Measurements from ENCODE around the gene ZBTB47.

The ZBTB47 gene

DNA sequence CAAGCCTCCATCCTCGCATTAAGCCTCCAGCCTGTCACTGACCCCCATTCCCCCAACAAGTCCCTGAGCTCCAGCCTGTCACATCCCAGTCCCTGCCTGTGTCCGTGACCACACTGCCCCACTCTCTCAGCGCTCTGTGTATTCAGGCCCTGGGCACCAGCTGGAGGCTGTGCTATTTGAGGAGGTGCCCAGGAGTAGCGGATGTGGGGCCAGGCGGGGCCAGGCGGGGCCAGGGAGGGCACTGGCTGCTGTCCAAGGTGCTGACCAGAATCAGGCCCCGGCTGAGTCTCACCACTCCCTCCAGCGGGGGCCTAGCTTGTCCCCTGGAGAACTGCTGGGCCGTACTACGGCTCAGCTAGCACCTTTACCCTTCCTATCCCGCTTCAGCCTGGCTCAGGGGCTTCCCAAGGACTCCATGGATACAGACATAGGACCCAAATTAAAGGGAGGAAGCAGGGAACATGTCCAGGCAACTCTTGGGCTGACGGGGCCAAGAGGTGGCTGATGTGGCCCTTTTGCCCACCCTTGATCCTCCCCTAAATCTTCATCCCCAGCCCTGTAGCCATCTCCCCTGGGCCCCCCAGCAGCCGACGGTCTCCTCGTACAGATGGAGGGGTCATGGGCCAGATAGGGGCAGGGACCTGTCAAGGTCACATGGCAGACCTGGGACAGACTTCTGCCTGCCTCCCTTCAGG lies 48.0 kb downstream of the ZBTB47 start:
- DNase-seq = no peak

DNA sequence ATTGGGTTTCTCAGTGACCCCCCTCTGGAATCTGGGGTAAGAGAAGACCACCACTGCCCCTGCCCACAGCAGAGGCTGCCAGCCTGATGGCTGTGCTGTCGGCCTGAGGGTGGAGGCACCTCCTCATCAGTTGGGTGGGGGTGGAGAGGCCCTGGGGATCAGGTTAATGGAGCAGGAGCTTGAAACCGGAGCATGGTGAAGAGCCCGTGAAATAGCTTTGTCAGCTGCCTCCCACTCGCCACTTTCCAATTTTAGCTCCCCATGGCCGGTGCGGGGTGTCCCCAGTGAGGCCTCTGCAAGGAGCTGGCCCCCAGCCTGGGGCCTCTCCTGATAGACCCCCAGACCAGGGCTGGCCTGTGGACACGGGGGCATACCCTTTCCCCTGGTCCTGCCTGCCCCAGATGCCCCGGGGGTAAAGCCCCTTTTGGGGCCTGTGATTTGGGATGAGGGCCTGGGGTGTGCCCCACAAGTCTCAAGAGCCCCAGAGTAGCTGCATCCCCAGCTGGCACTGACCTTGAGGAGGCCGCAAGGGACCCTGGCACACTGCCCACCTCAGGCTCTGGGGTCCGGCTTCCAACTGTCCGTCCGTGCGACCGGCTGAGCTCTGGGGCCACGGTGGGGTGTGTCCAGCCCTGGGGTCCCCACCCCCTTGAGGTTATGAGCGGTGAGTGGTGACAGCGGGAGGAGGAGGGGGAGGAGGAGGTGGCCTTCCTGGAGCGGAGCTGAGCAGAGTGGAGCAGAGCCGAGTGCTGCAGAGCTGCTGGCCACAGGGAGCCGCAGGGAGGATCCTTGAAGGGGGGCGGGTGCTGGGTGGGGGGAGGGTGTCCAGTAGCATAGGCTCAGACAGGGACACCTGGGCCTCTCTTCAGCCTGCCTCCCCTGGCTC lies 48.8 kb downstream of the ZBTB47 start, which contains the start of gene HHATL:
Gene HHATL, minus strand, starts transcription at position 733 of the 886 bp plus-strand sequence. CDS start 1,972 bp downstream, outside the sequence.
- no peak for DNase-seq

DNA sequence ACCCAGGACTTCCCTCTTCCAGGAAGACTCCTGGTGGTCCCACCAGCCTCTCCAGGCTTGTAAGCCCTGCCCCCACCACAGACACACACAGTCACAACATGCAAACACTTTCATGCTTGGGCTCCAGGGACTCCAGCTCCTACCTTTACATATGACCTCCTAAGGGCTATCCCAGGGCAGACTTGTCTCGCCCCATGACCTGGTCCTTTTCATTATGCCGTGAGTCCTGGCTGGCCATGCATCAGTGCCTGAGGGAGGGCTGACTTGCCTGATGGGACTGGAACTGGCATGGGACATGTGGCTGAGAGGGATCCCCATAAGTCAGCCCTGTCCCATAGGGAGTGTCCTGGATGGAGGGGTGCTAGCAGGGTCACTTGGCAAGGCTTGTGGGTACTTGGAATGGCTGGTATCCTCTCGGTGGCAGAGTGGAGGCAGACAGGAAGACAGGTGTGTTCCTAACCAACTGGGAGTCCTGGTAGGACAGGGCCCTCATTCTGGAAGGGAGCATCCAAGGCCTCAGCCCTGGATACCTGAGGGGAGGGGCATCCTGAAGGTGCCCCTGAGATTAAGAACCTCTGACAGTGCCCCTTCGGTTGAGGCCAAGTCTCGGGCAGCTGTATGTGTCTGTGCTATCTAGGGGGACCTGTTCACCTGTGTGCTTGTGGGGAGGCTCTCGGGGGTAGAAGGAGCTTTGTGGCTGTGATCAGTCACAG lies 49.6 kb downstream of the ZBTB47 start:
- no peak for DNase-seq

DNA sequence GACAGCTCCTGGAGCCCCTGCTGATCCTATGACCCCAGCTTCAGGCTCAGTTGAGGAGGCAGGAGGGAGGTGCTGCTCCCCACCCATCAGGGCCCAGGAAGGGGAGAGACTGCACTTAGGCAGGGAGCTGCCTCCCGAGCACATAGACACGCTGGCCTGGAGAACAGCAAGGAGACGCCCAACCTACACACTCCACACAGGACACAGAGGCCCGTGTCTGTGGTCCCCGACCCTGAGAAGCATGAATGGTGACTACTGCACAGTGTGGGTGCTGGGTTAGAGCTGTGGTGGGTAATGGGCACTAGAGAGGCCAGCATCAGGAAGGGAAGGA lies 50.2 kb downstream of the ZBTB47 start:
- DNase-seq = no peak

DNA sequence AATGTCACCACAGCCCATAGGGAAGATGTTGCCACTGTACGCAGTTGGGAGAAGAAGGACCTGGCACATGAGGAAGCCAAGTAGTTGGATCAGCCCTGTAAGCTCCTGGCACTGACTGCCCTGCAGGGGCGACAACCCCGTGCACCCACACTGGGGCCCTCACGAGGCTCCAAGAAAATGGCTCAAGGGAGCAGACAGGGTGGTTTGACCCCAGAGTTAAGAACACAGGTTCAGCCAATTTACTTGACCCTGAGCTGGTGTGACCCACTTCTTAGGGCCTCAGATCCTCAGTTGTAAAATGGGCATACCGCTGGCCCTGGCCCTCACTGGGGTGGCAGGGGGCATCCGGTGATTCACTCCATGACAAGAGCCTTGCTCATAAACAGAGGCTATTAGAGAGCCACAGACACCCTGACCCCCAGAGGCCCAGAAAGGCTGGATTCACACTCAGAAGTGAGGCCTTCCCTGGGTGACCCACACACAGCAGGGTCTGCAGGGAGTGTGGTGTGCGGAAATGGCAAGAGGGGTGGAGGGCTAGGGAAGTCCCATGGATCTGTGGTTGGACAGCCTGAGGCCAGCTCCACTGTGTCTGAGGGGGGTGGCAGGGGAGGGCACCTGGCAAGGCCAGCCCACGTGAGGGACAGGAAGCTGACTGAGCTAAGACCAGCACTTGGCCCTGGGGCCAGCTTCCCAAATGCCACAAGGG lies 50.8 kb downstream of the ZBTB47 start:
- no peak for DNase-seq

DNA sequence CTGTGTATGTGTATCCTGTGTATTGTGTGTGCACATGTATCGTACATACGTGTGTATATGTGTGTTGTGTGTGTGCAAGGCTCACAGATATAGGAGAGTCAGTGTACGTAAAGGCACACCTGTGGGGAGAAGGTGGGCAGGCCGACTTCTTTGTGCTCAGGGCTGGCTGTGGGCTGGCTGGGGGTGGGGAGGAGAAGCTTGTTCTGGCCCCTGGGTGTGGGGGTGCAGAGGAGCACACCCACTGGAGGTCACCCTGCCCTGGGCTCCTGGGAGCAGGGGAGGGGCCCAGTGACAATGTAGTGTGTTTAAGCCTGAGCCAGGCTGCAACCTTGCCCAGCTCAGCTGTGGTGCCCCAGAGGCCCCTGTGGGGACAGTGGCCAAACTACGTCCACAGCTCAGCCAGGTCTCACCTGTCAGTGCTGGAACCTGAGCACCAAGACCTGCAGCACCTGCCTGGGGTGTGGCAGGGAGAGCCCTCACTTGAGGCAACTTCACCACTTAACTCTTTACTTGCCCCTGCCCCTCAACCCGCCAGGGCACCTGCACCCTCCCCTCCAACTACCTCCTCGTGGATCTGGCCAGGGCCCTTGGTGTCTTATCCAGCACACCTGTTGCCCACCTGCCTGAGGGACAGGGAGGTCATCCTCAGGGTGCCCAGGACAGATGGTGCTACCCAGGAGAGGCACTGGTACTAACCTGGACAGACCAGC lies 51.7 kb downstream of the ZBTB47 start:
- no peak for DNase-seq

DNA sequence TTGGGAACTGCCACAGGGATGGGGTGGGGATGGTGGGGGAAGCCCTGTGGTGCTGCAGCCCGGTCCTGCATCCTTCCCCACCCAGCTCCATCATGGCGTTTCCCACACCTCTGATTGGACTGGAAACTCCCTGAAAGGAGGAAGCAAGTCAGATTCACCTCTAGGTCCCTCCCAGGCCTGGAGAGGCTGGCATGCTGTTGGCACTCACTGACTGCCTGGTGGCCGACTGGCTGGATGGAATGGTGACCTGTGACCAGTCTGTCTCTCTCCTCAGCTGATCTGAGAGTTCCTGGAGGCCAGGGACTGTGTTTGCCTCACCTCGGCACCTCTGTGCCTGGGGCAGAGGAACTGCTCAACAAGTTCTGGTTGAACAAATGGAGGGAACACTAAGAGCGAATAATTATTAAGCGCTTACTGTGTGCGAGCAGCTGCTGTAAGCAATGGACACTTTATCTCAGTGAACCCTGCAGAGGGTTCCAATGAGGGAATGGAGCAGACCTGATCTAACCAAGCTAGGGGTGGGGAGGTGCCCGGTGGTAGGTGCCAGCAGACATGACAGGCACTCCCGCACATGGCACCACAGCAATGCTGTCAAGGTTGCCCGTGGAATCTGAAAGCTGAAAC lies 52.6 kb downstream of the ZBTB47 start:
- no peak for DNase-seq

DNA sequence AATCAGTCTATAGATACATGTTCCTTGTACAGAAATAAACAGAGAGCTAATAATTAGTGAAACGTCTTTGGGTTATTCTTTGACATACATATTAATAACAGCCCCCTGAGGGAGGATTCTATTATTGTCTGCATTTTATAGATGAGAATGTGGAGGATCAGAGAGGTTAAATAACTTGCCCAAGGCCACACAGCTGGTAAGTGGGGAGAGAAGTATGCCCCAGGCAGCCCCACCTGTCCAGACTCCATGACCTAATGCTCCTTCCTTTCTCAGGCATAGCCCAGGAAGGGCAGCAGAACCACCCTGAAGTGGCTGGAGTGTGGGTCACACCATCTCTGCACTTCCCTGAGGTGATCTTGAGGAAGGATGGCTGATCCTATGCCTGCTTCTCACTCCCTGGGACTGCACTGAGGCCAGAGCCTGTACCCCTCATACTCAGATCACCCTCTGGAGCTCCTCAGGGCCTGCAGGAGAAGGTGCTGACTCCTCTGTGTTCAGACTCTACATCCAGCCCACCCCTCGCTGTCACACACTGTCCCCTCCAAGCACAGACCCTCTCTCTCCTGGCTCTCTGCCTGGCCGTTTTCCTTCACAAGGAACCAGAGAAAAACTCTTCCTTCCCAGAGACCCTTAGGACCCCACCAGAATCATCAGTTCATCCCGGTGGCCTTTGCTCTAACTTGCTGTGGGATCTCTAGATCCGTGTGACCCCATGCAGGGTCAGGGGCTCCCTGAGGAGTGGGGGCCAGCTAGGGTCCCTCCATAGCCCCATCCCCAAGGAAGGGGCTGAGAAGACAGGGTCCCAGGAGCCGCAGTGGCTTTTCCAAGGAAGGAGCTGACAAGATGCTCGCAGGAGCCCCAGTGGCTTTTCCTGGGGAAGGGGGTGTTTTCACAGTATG lies 53.5 kb downstream of the ZBTB47 start:
- no peak for DNase-seq

DNA sequence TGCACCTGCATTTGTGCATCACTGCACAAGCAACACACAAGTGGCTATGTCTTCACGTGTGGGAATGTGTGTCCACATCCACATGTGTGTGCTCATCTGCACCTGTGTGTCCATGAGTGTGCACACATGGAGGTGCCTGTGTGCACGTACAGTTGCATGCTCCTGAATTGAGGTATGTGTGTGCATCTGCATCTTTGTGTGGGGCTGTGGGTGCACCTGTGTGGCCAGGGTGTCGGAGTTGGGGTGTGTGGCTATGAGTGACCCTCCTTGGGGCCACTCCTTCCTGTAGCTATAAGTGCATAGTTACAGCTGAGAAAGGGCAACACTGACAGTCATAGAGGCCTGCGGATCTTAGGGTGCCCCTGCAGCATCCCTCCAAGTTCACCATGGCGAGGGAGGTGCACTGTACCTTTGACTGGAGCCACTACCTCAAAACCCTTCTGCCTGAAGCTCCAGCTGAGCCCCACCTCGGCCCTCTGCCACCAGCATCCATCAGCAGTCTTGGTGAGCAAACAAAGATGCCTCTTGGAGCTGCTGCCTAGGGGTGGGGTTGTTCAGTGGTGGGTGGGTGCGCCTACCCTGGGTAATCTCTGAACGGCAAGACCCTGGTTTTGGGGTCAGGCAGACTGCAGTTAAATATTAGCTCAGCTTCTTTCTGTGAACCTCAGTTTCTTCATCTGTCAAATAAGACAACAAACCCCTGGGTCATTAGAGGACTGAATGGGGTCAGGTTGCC lies 54.3 kb downstream of the ZBTB47 start:
- no peak for DNase-seq

DNA sequence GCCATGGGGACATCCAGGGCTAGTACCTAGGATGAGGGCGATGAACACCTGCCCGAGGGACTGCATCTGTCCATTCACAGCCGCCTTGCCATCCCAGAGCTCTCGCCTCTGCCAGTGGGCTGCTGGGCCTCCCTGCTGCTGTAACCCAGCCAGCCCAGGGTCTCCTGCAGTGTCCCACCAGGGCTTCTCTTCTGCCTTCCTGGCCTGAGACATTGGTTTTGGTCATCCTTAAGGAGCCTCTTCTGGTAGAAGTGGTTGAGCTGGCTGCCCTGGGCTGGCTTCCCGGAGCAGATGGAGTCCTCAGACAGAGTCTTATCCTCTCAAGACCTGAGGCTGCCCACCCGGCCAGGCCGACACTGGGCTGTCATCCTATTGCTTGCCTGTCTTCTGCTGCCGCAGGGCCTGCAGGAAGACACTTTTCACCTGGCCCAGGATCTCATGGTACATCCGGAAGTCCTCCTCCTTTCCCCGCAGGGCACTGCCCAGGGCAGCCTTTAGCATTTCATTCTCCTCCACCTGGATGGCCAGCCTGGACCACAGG lies 55.2 kb downstream of the ZBTB47 start:
- DNase-seq = no peak

DNA sequence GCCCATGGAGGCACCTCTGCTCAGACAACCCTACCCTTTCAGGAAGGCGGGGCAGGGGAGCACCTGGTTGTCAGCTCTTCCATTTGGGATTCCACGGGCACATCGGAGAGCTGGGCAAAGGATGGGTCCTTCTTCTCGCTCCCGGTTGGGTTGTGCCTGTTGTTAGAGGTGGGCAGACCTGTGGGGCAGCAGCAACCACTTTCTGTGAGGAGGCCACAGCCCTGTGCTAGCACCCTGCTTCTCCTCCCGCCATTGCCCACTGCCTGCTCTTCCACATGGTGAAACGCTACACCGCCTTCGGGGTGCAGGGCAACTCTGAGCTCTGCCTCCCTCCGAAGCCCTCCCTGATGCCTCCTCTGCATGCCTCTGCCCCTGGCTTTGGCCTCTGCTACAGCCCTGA lies 56.1 kb downstream of the ZBTB47 start:
- no peak for DNase-seq

DNA sequence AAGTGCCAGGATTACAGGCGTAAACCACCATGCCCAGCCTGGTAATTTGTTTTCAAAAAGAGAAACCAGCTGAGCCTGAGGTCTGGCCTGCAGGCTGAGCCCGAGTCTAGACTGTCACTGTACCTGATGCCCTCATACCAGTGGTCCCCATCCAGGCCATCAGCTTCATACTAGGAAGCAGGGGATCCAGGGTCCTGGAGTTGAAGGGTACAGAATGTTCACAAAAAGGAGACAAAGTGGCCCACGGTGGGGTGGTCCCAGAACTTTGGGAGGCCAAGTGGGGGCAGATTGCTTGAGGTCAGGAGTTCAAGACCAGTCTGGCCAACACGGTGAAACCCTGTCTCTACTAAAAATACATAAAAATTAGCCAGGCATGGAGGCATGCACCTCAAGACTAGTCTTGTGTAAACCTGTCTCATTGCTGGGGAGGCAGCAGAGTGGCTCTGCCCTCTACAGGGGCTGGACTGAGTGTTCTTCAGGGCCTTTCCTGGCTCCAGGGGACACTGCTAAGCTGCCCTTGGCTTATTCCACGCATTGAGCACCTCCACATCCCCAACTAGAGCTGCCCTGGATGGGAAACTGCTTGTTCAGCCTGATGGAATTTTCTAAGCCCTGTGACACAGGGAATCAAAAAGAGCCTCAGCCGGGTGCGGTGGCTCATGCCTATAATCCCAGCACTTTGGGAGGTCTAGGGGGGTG lies 57.0 kb downstream of the ZBTB47 start:
- no peak for DNase-seq

DNA sequence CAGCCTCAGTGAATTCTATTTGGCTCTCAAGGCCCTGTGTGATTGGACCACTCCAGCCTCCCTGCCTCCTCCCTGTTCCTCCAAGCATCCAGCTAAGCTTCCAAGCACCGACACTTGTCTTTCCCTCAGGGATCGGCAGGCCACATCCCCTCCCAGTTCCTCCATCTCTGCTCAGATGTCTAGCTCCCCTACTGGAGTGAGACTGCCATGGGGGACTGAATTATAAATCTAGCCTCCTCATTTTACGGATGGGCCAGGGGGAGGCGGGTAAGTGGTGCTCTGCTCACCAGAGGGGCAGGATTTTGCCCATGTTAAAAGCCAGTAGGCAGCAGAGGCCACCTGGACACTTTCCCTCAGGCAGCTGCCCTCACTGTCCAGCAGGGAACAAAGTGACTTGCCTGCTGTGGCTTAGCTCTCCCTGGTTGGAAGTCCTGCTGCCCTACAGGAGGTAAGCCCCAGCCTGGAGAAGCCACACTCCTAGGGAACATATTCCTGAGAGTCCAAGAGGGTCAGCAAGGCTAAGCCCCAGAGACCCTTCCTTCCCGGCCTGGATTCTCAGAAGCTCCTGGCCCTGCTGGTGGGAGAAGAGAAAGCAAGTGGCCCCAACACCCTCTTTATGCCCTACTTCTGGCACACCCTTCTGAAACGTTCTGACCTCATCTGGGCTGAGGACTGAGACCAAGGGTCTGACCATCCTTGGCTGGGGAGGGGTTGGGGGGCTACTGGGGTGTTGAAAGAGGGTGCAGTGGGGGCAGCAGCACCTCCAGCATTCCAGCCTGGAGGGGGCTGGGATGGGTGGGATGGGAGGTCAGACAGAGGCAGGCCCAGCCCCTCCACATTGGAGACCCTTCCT lies 58.2 kb downstream of the ZBTB47 start:
- DNase-seq = no peak

DNA sequence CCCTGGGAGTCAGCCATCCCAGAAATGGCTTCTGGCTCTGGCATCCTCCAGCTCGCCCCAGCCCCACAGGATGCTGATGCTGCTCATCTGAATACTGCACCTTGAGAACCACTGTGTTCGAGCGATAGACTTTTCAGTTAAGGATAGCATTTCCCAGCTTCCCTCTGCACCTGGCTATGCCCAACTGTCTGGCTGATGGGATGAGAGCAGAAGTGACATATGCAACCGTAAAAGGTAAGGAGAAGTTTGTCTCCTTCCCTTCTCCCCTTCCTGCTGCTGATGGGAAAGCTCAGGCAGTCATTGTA lies 58.8 kb downstream of the ZBTB47 start:
- DNase-seq = no peak

DNA sequence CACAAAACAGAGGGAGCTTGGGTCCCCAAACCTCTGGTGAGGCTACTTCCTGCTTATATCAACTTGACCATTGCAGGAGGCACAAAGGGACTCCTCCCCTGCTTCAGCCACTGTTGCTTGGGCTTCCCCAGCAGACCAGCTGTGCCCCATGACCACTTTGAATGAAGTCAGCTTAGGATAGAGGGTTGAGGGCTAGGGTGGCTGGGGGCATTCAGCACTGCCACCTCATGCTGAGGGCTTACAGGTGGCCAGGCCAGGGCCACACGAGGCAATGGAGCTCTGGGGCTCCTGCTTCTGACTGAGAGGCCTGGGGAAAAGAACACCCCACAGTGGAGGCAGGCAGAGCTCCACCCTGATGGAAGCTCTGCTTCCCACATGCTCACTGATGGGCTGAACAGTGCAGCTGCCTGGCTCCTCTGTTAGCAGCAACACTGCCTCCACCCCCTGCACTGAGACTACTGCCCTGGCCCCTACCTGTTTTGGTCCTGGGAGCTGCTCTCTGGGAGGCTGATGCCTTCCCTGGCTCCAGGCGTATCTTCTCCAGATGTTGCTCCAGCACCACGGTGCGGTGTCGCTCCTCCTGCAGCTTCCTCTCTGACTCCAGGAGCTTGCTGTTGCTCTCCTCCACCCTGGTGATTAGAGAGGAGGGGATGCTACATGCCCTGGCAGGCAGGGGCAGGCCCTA lies 59.3 kb downstream of the ZBTB47 start:
- DNase-seq = no peak

DNA sequence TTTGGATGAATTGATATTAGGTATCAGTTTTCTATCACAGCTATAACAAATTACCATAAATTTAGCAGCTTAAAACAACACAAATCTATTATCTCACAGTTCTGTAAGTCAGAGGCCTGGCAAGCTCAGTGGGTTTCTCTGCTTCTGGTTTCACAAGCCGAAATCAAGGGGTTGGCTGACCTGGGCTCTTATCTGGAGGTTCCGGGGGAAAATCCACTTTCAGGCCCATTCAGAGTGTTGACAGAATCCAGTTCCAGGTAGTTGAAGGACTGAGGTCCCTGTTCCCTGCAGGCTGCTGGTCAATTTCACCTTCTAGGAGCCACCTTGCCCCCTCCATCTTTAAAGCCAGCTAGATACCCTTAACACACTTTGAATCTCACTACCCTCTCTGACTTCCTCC lies 60.2 kb downstream of the ZBTB47 start:
- DNase-seq = no peak

DNA sequence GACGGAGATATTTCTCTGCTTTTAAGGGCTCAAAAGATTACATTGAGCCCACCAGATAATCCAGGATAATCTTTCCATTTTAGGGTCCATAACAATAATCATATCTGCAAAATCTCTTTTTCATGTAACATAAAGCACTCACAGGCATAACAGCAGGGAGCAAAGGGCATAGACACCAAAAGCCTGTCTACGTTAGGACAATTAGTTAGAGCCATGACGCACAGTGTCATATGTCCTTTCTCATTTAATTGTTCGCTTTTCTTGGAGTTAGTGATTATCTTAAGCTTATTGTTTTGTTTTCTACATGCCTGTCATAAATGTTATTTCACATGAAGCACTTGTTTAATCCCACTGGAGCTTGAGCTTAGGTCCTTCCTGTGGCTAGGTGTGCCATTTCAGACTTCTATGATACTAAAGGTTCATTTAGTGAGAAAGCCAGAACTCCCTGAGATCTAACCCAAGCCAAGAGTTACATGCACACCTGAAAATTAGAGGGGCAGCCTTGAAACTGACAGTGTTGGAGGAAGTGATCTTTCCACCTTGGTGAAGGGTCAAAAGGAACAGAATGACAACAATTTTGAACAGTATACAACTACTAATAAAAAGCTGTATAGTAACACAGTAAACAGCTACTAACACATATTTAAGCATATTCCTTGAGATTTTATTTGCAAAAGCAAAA lies 60.8 kb downstream of the ZBTB47 start:
- DNase-seq = no peak
